Measurements from ENCODE around the gene DNAJC1.

DNAJC1 gene

DNA sequence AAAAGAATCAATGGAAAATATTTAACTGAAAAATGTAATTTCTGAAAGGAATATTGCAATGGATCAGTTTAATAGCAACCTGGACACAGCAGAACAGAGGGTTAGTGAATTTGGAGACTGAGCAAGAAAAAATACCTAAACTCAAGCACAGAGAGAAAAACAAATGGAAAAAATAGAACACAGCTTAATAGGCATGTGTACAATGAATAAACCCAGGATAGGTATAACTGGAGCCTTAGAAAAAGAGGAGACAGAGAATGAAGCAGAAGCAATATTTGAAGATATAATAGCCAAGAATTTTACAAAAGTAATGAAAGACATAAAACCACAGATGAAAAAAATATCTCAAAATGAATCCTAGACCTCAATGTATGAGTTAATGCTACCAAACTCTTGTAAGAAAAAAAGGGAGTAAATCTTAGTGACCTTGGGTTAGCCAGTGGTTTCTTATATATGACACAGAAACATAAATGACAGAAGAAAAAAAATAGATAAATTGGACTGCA is 2.9 kb upstream of the DNAJC1 start:
- DNase-seq (ENCODE audit: low spot score), result no peak

- no peak for DNase-seq (ENCODE audit: low spot score)
These were observed 2.2 kb upstream of the DNAJC1 start for GRCh38 chr10:22005763-22006162.

DNA sequence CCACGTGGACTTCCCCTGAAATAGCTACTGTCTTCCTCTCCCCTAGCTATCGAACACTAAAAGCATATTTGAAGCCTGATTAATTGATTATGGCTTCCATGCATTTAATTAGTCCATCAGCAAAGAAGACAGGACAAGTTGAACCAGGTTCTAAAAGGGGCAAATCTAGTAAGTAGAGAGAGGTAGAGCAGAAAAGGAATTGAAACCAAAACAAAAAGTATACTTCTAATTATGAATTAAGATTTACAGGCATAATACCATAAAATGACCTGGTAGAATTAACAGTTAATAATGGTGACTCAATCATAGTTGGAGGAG is 393 bp upstream of the DNAJC1 start:
- DNase-seq (ENCODE audit: low spot score), result no peak

- peak; percentile 46 for DNase-seq (ENCODE audit: low spot score)
These were observed 846 bp downstream of the DNAJC1 start for GRCh38 chr10:22002591-22003176.

GRCh38 chr10:21995557-21995956 is 8.0 kb downstream of the DNAJC1 start:
- DNase-seq (ENCODE audit: low spot score), result no peak

DNA sequence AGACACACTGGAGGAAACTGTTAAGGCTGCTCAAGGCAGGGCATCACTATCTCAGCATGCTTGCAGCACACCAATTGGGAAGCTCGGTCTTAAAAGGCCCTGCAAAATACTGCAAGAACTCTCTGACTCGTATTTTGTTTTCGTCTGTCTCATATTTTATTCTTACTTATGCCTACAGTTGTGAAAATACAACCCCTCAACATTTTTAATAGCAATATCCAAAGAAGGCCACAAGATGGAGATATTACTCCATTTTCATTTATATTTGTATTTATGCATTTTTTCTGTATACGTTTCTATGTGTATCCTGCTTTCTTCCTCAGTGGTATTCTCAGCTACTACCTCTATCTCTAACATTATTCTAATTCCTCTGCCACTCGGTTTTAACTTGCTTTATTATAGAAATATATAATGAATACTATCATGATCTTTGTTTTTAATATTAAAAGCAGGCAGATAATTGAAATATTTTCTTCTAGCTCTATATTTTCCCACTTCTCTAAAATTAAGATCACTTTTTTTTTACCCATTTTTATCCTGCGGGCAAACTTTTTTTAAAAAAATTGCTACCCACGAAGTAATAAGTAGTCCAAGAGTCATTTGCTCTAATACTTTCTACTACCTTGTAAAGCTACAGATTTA is 10.0 kb downstream of the DNAJC1 start:
- DNase-seq (ENCODE audit: low spot score), result peak; percentile 24

DNA sequence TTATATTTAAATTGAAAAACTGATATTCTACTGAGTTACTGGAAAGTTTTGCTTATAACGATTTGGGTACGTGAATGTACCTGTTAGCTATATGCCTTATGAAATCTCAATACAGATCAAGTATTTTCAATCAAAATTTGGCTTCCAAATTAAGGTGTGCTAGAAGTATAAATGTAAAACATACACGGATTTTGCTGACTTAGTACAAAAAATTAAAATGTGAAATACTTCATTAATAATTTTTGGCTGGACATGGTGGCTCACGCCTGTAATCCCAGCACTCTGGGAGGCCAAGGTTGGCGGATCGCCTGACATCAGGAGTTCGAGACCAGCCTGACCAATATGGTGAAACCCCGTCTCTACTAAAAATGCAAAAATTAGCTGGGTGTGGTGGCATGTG is 11.7 kb downstream of the DNAJC1 start:
- DNase-seq (ENCODE audit: low spot score), result no peak

DNA sequence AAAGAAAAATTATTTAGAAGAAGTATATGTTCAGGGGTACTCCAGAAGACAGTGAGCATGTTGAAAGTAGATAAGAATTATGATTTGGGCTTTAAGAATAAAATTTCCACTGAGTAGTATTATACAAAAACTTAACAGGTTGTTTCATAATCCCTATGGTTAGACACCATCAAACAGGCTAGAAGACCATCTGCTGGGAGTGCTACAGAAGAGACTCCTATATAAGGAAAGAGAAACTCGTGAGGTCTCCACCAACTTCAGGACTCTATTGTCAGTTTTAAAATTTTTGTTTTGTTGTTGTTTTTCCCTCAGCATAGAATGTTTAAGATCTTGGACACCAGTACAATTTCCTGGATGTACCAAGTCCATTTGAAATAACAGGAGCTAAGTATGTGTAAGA is 13.1 kb downstream of the DNAJC1 start:
- DNase-seq (ENCODE audit: low spot score), result no peak

DNA sequence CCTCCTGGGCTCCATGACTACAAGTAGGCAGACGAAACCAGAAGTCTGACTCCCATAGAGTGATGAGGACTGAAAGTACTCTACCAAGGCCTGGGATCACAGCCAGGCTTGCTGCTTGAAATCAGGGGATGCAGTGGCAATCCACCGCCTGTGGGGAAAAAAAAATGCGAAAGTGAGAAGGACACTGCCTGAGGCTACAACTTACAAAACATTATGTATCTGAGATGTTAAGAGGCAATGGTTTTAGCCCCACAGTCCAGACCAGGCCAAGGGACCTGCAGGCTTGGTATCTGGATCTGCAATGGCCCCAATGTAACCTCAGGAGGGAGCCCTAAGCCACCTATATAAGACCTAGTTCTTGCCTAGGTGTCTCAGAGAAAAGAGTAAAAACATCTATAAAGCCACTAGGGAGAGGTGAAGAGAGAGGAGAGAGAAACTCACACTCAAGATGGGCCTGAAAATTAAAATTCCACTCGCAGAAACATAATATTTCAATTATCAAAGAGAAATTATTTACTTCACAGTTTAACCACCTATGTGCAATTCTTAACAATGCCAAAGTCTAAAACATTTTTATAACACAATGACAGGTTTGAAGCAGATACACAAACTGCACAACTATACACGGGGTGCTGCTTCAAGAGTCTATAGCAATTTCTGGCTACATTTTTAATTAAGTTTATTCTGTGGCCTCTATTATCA is 13.9 kb downstream of the DNAJC1 start:
- DNase-seq (ENCODE audit: low spot score), result peak; percentile 65

DNA sequence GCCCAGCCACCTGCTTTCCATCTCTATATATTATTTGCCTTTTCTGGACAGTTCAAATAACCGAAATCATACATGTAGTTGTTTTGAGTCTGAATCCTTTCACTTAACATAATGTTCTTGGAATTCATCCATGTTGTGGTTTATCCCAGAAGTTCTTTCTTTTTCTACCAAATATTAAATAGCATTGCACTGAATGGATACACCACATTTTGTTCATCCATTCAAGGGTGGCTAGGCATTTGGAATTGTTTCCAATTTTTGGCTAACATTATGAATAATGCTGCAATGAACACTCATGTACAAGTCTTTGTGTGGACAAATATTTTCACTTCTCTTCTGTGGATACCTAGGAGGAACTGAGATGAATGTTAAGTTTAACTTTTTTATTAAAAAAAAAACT is 18.0 kb downstream of the DNAJC1 start:
- DNase-seq (ENCODE audit: low spot score), result no peak

- no peak for DNase-seq (ENCODE audit: low spot score)
These were observed 22.4 kb downstream of the DNAJC1 start for GRCh38 chr10:21981118-21981517.

- no peak for DNase-seq (ENCODE audit: low spot score)
These were observed 22.8 kb downstream of the DNAJC1 start for GRCh38 chr10:21980691-21981090.

DNA sequence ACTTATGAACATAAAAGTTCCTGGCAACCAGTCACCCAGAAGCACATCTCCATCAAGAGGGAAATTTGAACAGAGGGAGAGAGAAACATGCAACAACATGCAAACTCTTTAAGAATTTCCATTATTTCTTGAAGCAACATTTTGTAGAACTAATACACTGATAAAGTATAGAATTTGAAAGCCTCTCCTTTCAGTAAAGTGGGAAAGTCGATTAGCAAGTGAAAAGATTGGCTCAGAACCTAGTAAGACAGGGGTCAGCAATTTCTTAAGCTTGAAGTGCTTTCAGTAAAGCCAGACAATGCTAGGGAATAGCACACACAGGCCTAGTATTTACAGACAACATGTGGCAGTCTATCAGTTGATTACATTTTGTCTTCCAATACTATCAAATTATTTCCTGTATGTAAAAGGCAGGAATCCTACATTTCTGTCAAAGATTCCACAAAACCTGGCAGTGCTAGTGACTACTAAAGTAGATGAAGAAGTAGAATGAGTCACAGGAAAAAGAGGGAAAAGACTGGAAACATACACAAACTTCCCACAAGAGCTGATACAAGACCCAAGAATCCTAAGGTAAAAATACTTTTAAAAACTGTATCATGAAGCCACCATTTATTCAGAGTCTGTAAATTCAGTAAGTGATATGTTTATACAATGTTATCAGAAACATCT is 25.2 kb downstream of the DNAJC1 start:
- DNase-seq (ENCODE audit: low spot score), result no peak

DNA sequence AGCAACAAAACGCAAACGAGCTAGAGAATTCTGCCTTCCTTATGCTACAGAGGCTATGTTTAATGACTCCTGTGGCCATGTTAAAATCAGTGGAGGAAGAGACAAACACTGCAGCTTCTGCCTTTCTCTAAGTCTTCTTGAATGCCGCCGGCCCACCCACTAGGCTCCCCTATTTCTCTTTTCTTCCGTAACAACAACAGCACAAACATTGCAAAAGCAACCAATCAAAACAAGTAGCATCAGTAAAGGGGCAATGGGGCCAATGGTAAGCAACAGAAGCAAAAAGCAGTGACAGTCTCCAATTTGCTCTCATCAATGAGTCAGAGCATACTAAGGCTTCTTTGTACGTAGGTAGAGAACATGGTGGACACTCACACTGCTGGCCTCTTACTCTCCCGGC is 26.8 kb downstream of the DNAJC1 start:
- no peak for DNase-seq (ENCODE audit: low spot score)

DNA sequence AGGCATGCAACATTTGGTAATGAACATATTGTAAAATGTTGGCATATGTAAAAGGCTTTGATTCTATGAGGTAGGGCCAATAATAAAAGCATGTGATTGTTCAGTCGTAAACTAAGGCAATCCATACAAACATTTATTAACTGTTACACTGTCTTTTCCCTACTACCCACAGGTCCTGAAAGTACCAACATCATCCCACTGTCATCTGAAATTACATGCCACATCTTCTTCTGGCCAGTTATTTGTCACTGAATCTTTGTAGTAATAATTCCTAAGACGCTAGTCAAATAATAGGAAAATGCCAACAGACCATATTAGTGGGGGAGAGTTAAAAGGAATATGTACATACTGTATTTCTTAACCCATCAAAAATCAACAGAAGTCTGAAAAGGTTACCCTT is 27.2 kb downstream of the DNAJC1 start:
- no peak for DNase-seq (ENCODE audit: low spot score)

DNA sequence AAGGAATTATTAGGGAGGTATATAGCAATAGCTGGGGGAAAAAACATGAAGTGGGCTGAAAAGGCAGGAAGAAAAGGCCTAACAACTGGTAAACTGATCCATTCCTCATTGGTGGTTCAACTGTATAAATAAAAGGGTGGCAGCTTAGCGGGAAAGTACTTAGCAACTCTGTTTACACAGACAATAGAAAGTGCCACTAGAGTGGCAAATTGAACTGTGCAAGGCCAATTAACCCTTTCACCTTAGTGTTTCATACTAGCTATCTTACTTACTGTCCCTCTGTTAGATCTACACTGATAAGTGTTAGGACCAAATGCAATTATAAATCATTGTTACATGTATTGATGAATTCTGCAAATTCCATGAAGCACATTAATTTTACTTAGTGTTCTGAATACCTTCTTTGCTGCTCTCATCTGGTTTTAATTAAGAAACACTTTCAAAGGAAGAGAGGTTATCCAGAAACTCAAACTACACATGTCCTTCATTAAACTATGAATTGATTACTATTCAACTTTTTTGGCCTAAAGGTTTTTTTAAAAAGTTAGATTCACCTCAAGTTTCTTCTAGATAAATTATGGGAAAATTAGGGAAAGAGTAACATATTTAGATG is 28.0 kb downstream of the DNAJC1 start:
- DNase-seq (ENCODE audit: low spot score), result no peak

GRCh38 chr10:21972584-21972983 is 30.9 kb downstream of the DNAJC1 start:
- no peak for DNase-seq (ENCODE audit: low spot score)

DNA sequence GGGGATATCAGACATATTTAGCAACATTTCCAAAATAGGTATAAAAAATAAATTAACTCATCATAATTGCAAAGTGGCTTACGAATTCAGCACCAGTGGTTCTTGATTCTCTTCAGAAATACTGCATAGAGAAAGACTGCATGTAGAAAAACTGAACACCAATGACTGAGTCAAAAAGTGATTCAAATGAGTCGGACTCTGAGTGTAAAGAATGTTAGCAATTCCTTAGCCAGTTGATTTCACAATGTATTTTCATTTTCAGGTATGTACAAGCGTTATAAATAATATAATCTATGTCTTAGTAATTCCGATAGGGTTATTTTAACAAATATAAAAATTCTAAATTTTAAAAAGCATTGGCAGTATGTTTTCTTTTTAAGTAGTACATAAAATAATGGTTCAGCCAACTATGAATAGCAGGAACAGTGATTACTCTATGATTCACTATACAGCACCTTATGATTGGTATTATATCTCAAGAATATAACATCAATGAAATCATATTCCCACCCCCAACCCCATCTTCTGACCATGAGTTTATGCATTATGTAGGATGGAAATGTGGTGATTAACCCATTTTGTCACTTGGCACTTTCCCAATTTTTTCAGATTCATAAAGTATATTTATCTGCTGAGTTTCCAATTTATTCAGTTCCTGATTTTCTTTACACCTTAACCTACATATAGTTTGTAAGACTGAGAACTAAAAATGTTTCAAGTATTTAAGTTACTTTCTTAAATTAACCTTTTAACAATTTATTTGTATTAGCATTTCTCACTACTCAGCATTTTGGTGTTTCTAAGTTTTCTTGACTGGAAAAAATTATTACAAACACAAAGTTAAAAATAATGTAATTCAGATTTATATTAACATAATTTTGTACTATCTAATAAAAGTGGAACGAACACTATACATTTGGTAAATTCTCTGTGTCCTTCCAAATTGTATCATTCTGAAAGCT is 33.9 kb downstream of the DNAJC1 start:
- no peak for DNase-seq (ENCODE audit: low spot score)

- DNase-seq (ENCODE audit: low spot score), result no peak
These were observed 38.4 kb downstream of the DNAJC1 start for GRCh38 chr10:21964983-21965665.

GRCh38 chr10:21962358-21962757 is 41.2 kb downstream of the DNAJC1 start:
- DNase-seq (ENCODE audit: low spot score), result no peak

- DNase-seq (ENCODE audit: low spot score), result no peak
These were observed 41.7 kb downstream of the DNAJC1 start for GRCh38 chr10:21961847-21962246.
